ENCODE data around the gene MCF2L.

MCF2L gene

GRCh38 chr13:112970552-112971287 is 1.7 kb downstream of the MCF2L start:
- TF ChIP-seq CTCF (IDR thresholded peaks at IDR 0.05; ENCODE audit: control insufficient read depth, insufficient read depth, low read depth, low read length, missing control alignments): no peak
- no peak overlapping the region for H3K4me3 ChIP-seq (ENCODE audit: control insufficient read depth, low read depth, low read length)
- DNase-seq (ENCODE audit: low read depth): no peak

GRCh38 chr13:112971288-112971643 is 2.3 kb downstream of the MCF2L start:
- H3K4me3 ChIP-seq (ENCODE audit: control insufficient read depth, low read depth, low read length): no peak overlapping the region
- no peak for DNase-seq (ENCODE audit: low read depth)
- TF ChIP-seq CTCF (IDR thresholded peaks at IDR 0.05; ENCODE audit: control insufficient read depth, insufficient read depth, low read depth, low read length, missing control alignments): no peak

- TF ChIP-seq CTCF (IDR thresholded peaks at IDR 0.05; ENCODE audit: control insufficient read depth, insufficient read depth, low read depth, low read length, missing control alignments): no peak
Observed at GRCh38 chr13:112972258-112972657, 3.2 kb downstream of the MCF2L start.

GRCh38 chr13:112972867-112973576 is 4.0 kb downstream of the MCF2L start:
- no peak for DNase-seq (ENCODE audit: low read depth)
- no peak for TF ChIP-seq CTCF (IDR thresholded peaks at IDR 0.05; ENCODE audit: control insufficient read depth, insufficient read depth, low read depth, low read length, missing control alignments)
- no peak overlapping the region for H3K4me3 ChIP-seq (ENCODE audit: control insufficient read depth, low read depth, low read length)

More at GRCh38 chr13:112972258-112972657, 3.2 kb downstream of the MCF2L start:
- no peak overlapping the region for H3K4me3 ChIP-seq (ENCODE audit: control insufficient read depth, low read depth, low read length)
- DNase-seq (ENCODE audit: low read depth): no peak

GRCh38 chr13:112973577-112973951 is 4.5 kb downstream of the MCF2L start:
- TF ChIP-seq CTCF (IDR thresholded peaks at IDR 0.05; ENCODE audit: control insufficient read depth, insufficient read depth, low read depth, low read length, missing control alignments): no peak
- no peak for DNase-seq (ENCODE audit: low read depth)

GRCh38 chr13:112974125-112974524 is 5.1 kb downstream of the MCF2L start:
- no peak overlapping the region for H3K4me3 ChIP-seq (ENCODE audit: control insufficient read depth, low read depth, low read length)
- DNase-seq (ENCODE audit: low read depth): no peak
- TF ChIP-seq CTCF (IDR thresholded peaks at IDR 0.05; ENCODE audit: control insufficient read depth, insufficient read depth, low read depth, low read length, missing control alignments): no peak

More at GRCh38 chr13:112973577-112973951, 4.5 kb downstream of the MCF2L start:
- no peak overlapping the region for H3K4me3 ChIP-seq (ENCODE audit: control insufficient read depth, low read depth, low read length)
